ENCODE measurements around the gene SYNM.
"Not testable (repeated sequence)": the region's sequence is repeated elsewhere in the genome, so short reads cannot be mapped to it uniquely, and the experiment has no call there.

SYNM gene

GRCh38 chr15:99103279-99103678 lies 1.6 kb upstream of the SYNM start:
- no peak for DNase-seq (ENCODE audit: low read depth in 2 of 2, low spot score in 1 of 2)

- no peak for DNase-seq (ENCODE audit: low read depth in 2 of 2, low spot score in 1 of 2)
Observed at GRCh38 chr15:99105514-99106341, 848 bp downstream of the SYNM start.

DNA sequence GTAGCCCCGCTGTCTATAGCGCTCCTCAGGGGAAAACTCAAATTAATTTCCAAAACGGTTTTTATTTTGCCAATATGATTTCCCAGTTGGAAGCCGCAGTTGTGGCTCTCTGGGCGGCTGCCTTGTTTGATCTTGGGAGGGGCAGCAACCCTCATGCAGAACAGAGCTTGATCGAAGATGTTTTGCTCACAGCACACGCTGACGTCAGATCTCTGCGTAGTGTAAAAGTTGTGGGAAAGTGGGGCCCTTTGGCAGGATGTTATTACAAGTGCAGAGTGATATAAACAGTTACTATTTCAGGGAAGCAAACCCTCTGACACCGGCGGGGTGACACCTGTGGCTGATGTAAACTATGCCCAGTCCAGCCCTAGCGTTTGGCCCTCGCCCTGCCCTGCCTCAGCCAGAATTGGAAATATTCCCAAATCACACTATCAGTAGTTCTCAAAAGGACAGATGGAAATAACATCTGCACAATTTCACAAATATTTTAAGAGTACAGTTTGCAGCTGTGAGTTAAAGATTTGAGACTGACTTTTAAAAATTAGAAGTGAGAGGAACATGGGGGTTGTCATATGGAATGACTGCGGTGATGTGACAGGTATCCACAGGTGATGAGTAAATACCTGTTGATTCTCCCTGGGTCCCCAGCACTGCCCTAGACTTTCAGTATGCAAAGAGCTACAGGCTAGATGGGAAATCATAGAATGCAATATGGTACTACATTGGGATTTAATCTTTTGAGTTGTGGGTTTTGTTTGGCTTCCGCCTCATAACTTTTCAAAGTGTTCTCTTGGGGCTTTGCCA lies 1.7 kb downstream of the SYNM start:
- no peak for DNase-seq (ENCODE audit: low read depth in 2 of 2, low spot score in 1 of 2)

DNA sequence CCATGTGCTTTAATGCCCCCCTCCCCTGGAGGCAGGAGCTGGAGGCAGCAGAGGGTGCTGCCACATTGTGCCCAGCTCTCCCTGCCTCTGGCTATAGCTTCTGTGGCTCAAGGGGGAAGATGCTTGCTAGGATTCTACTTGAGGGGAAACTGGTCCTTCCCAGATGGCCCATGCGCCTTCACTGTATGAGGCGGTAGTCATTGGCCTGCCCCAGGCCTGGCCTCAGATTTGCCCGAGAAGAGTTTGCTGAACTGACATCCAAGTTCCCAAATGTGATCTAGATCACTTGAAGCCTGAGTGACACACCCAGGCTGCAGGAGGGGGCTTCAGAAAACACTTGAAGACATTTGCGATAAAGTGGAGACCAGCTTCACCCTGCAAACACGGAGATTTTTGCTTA lies 4.1 kb downstream of the SYNM start:
- no peak for DNase-seq (ENCODE audit: low read depth in 2 of 2, low spot score in 1 of 2)

DNA sequence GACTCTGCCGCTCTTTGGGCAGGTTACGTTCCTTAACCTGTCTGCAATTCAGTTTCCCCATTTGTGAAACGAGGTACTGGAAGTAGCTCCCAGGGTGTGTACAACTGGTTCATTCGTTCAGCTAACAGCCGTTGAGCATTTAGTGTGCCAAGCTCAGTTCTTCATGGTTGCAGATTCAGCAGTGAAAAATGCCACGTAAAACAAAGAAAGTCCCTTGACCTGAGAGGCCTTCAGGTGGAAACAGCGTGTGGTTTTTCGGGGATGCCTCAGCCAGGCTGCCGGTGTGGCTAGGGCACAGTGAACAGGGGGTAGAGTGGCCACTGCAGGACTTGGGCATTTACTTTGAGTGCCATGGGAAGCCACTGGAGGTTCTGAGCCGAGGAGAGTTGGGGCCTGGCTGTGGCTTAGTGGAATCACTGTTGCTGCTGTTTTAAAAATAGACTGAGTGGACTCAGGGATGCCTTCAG lies 4.7 kb downstream of the SYNM start:
- DNase-seq (ENCODE audit: low read depth in 2 of 2, low spot score in 1 of 2): no peak

- DNase-seq (ENCODE audit: low read depth in 2 of 2, low spot score in 1 of 2): no peak
Observed at GRCh38 chr15:99110093-99110492, 5.2 kb downstream of the SYNM start.

GRCh38 chr15:99110581-99111320 lies 5.9 kb downstream of the SYNM start:
- no peak for DNase-seq (ENCODE audit: low read depth in 2 of 2, low spot score in 1 of 2)

DNA sequence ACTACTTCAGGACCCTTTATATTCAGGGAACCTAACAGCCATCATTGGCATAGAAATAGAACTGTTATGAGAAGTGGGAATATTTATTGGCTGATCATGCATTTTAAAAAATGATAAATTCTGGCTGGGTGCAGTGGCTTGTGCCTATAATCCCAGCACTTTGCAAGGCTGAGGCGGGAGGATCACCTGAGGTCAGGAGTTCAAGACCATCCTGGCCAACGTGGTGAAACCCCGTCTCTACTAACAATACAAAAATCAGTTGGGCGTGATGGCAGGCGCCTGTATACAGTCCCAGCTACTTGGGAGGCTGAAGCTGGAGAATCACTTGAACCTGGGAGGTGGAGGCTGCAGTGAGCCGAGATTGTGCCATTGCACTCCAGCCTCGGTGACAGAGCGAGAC lies 6.8 kb downstream of the SYNM start:
- not testable (repeated sequence) for DNase-seq (ENCODE audit: low read depth in 2 of 2, low spot score in 1 of 2)

DNA sequence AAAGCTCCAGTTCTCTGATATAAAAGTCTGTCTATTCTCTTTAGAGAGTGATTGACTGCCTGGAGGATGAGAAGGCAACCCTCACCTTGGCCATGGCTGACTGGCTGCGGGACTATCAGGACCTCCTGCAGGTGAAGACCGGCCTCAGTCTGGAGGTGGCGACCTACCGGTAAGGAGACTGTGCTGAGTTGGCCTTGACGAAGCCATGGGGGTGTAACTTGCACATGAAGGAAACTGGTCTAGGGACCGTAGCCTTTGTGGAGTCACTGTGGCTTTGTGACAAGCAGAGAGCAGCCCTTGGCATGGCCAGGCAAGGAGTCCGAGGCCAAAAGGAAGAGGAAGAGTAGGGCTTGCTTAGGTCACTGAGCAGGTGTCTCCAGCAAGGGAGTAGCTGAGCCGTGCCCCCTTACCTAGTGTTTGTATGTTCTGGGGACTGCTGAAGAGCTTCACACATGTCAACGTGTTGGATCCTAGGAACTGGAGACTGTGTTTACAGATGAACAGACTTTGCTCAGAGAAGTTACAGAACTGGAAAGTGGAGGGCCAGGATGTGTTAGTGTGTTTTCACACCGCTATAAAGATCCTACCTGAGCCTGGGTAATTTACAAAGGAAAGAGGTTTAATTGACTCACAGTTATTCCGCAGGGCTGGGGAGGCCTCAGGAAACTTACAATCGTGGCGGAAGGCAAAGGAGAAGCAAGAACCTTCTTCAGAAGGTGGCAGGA lies 8.8 kb downstream of the SYNM start:
- no peak for DNase-seq (ENCODE audit: low read depth in 2 of 2, low spot score in 1 of 2)

GRCh38 chr15:99114511-99115299 lies 9.8 kb downstream of the SYNM start:
- DNase-seq (ENCODE audit: low read depth in 2 of 2, low spot score in 1 of 2): no peak

- DNase-seq (ENCODE audit: low read depth in 2 of 2, low spot score in 1 of 2): no peak
Observed at GRCh38 chr15:99115300-99116215, 10.7 kb downstream of the SYNM start.

GRCh38 chr15:99117111-99117510 lies 12.2 kb downstream of the SYNM start:
- DNase-seq (ENCODE audit: low read depth in 2 of 2, low spot score in 1 of 2): no peak

GRCh38 chr15:99117563-99118257 lies 12.8 kb downstream of the SYNM start:
- DNase-seq (ENCODE audit: low read depth in 2 of 2, low spot score in 1 of 2): no peak

- DNase-seq (ENCODE audit: low read depth in 2 of 2, low spot score in 1 of 2): no peak
Observed at GRCh38 chr15:99118258-99118632, 13.4 kb downstream of the SYNM start.

DNA sequence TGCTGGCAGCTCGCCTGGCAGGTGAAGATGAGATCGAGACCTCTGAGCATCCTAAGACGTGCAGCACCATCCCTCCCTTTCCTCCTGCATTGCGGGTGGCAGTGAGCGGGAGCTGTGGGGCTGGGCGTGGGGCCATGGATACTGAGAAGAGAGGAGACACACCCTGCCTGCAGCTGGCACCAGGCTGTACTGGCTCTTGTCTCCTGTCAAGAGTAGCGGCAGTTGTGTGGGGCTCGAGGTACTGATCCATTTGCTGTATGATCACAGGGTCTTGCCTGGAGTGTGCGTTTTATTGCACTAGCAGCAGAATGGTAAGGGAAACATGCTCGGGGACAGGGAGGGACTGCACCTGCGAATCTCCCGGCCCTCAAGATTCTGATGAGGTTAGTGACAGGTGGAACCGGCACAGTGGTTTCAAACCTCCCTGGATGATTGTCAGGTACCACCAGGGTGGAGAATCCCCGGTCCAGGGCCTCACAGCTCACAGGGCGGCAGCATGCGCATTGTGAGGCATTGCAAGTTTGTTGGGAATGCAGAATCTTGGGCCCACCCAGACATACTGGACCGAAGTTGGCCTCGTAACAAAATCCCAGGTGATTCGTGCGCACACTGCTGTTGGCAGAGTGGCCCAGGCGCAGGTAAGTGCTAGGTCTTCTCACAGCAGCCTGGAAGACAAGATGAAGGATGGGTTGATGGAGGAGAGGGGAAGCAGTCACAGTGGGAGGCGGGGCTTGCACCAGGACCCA lies 14.1 kb downstream of the SYNM start:
- no peak for DNase-seq (ENCODE audit: low read depth in 2 of 2, low spot score in 1 of 2)

DNA sequence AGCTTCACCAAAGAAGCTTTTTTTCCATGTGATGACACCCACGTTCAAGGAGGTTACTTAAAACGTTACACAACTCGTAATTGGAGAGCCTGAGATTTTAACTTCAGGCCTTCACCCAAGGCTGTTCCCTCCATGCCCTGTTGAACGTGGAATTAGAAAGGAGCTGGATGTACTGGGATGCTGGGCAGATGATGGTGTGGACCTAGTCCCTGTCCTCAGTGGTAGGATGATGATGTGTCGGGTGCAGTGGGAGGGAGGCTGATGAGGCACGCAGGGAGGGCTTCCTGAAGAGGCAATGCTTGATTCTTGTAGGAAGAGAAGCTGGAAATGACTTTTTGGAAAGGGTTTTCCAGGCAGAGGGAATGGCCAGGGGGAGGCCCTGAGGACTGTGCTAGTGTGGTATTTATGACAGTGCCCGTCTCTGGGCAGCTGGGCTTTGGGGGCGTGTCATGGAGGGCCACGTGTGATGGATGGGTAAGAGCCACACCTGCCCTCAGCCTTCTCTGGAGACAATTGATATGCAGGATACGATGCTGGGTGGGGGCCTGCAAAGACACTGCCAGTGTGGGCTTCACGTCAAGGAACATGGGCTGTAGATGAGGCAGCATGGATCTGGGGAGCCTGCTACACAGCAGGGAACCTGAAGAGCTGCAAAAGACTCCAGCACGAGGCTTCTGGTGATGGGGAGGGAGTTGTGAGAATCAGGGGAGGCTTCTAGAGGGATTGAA lies 15.3 kb downstream of the SYNM start:
- DNase-seq (ENCODE audit: low read depth in 2 of 2, low spot score in 1 of 2): no peak

DNA sequence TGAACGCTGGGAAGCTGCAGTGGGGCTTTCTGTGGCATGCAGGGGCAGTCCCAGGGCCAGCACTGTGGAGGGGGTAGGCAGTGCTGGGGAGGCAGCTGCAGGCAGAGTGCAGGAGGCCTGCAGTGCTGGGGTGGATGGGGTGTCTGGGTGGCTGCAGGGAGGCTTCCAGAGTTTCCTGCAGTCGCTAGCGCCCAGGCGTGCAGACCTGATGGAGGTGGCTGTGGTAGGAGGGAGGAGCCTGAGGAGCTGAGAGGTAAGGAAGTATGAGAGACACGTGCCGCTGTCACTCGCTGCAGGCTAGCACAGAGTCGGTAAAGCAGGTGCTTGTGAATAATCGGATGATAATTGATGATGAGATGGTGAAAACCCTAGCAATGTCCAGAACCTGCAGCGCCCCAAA lies 16.3 kb downstream of the SYNM start:
- no peak for DNase-seq (ENCODE audit: low read depth in 2 of 2, low spot score in 1 of 2)
